Left ventricle myocardium inferior (tissue), 1 donor: ENCODE measurements around the gene CPD. TPM values are rescaled to one million over a fixed set of nuclear protein-coding genes. Genes with fewer than 3 reads are reported as not detected.
A peak's percentile ranks its signal among the peaks of the same experiment; 100 is the strongest.

ENCODE experiments used
- DNase-seq: peaks from one replicate; pipeline ENCODE4 v3.0.0-alpha.2; 2020
- H3K27ac ChIP-seq: fragments of 200-600 bp; replicated peaks from 2 replicates; pipeline ENCODE4 v1.8.0; 2021
- H3K27me3 ChIP-seq: fragments of 200-600 bp; 2 replicates; pipeline ENCODE4 v1.8.0; 2021; ENCODE audit warnings: low read depth
- H3K36me3 ChIP-seq: fragments of 200-600 bp; 2 replicates; pipeline ENCODE4 v1.8.0; 2021
- H3K4me1 ChIP-seq: fragments of 200-600 bp; 2 replicates; pipeline ENCODE4 v1.8.0; 2021
- H3K4me3 ChIP-seq: fragments of 200-600 bp; 2 replicates; pipeline ENCODE4 v1.8.0; 2021; ENCODE audit warnings: mild to moderate bottlenecking, moderate library complexity
- H3K9me3 ChIP-seq: fragments of 200-600 bp; replicated peaks from 2 replicates; pipeline ENCODE4 v1.8.0; 2021
- intact Hi-C: fragments of 100-400 bp; cut with micrococcal nuclease; formaldehyde crosslinking; loops from one replicate; pipeline ENCODE4 v1.11.0; 2022
- total RNA-seq: library from RNA; stranded (reverse); fragmentation: NEBNext Ultra II Directional; extraction: Animal tissue kit (Norgen Biotek cat#: 25700); gene quantifications from one replicate; pipeline ENCODE4 v1.2.1, GENCODE V29; 2021
- TF ChIP-seq, protein P1 (sequence below): fragments of 200-600 bp; IDR thresholded peaks from 2 replicates; pipeline ENCODE4 v1.8.0; 2021; ENCODE audit warnings: antibody characterized with exemption, mild to moderate bottlenecking, borderline replicate concordance
- donor health status: DM: no; HTN: yes; CAD: no; lungs with severe emphysema.

The CPD gene
- total RNA-seq, 1 donor from 2014 or later = 19.3 TPM

DNA sequence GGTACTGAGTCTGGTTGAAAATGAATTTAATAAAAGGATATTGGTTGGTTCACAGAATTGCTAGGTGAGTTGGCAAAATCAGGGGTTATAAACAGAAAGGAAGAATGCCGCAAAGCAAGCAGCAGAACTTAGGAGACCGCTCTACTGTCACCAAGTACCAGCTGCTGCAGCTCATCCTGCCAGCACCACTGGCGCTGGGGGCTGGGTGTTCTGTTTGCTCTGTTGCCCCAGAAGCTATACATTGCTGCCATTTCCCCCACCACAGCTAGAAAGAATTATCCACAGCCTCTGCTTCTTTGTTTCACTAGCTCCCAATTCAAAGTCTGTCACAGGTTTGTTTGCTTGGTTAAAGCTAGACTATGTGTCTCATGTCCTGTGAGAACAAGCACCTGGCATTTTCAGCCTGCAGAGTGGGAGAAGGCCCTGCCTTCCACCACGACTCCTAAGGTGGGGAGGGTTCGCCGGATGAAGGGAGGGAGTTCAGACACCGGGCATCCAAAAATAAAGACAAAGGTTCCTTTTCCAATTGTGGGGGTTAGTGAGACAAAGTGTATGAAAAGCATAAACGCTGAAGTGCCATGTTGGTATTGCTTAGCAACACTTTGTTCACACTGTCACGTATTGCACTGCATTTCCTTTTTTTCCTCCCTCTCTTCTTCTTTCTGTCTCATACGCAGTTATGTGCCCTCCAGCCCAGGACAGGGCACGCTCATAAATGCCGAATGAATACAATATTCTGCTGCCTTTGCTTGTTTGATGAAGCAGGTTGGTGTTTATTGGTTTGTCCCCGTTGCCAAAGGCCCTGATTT, 9.6 kb upstream of the CPD start:
- H3K27ac ChIP-seq = no peak overlapping the region
- TF ChIP-seq, protein P1, sequence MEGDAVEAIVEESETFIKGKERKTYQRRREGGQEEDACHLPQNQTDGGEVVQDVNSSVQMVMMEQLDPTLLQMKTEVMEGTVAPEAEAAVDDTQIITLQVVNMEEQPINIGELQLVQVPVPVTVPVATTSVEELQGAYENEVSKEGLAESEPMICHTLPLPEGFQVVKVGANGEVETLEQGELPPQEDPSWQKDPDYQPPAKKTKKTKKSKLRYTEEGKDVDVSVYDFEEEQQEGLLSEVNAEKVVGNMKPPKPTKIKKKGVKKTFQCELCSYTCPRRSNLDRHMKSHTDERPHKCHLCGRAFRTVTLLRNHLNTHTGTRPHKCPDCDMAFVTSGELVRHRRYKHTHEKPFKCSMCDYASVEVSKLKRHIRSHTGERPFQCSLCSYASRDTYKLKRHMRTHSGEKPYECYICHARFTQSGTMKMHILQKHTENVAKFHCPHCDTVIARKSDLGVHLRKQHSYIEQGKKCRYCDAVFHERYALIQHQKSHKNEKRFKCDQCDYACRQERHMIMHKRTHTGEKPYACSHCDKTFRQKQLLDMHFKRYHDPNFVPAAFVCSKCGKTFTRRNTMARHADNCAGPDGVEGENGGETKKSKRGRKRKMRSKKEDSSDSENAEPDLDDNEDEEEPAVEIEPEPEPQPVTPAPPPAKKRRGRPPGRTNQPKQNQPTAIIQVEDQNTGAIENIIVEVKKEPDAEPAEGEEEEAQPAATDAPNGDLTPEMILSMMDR = no peak

DNA sequence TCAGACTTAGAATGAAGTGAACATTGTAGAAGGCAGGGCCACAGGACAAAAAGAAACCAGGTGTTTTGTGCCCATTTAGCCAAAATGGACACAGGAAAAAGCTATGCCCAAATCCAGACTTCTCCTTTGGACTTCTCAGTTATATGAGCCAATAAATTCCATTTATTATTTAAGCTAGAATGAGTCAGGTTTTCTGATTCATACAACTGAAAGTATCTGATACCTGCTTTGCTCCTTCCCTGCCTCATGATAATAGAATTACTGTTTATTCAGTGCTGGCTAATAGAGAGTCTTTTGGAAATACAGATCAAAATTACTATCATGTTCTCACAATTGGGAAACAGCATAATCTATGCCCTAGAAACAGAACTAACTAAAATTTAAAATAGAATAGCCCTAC, 8.7 kb upstream of the CPD start:
- TF ChIP-seq, protein P1 = no peak
- H3K36me3 ChIP-seq = no peaks in the 10 kb centered on the region
- no peak overlapping the region for H3K27ac ChIP-seq
- intact Hi-C loops = no loop called here
- no peaks in the 10 kb centered on the region for H3K27me3 ChIP-seq
- no peak overlapping the region for H3K4me3 ChIP-seq
- H3K4me1 ChIP-seq = no peaks in the 10 kb centered on the region
- no peaks in the 10 kb centered on the region for H3K9me3 ChIP-seq
- no peak for DNase-seq

More for the DNA sequence above, 9.6 kb upstream of the CPD start:
- Histone ChIP-seq H3K36me3 (no peaks in the 10 kb centered on the region), H3K27me3 (no peaks in the 10 kb centered on the region), H3K4me3 (no peak overlapping the region), H3K4me1 (no peaks in the 10 kb centered on the region), H3K9me3 (no peaks in the 10 kb centered on the region)
- intact Hi-C loops = no loop called here
- DNase-seq = no peak

DNA sequence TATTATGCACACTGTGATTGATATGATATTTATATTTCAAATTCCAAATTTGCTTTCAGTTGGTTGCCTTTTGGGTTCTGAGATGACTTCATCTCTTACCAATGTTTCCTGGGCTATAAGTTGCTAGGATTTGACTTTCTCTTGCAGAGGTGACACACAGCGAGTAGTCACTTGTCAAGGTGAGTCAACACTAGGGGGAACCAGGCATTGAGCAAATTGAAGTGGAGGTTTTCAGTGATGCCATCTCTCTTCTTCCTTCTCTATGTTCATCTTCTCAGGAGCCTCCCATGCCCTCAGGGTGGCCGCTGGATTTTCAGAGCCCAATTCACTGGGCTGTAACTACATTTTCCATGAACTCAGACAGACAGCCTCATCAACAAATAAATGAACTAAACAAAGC, 6.0 kb upstream of the CPD start:
- intact Hi-C loops = no loop called here
- no peaks in the 10 kb centered on the region for H3K9me3 ChIP-seq
- H3K27ac ChIP-seq = no peak overlapping the region
- no peaks in the 10 kb centered on the region for H3K27me3 ChIP-seq
- no peak overlapping the region for H3K4me3 ChIP-seq
- no peaks in the 10 kb centered on the region for H3K36me3 ChIP-seq
- no peak for DNase-seq
- TF ChIP-seq, protein P1 = no peak
- H3K4me1 ChIP-seq = peaks cover 13% of the 10 kb centered on the region

DNA sequence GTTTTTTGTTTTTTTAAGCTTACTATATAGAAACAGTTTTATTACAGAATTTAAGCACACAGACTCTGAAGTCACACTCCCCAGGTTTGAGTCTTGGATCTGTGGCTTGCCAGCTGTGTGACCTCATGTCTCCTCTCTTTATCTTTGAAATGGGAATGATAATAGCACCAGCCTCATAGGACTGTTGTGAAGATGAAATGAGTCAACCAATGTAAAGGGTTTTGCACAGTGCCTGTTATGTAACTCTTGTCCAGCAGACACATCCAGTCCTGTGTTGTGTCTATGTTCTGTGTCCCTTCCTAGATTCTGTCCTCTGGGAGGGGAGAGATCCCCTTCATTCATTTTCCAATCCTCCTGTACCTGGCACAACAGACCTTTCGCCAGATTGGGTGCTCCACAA, 3.1 kb upstream of the CPD start:
- no peak overlapping the region for H3K4me3 ChIP-seq
- intact Hi-C loops = no loop called here
- no peaks in the 10 kb centered on the region for H3K36me3 ChIP-seq

DNA sequence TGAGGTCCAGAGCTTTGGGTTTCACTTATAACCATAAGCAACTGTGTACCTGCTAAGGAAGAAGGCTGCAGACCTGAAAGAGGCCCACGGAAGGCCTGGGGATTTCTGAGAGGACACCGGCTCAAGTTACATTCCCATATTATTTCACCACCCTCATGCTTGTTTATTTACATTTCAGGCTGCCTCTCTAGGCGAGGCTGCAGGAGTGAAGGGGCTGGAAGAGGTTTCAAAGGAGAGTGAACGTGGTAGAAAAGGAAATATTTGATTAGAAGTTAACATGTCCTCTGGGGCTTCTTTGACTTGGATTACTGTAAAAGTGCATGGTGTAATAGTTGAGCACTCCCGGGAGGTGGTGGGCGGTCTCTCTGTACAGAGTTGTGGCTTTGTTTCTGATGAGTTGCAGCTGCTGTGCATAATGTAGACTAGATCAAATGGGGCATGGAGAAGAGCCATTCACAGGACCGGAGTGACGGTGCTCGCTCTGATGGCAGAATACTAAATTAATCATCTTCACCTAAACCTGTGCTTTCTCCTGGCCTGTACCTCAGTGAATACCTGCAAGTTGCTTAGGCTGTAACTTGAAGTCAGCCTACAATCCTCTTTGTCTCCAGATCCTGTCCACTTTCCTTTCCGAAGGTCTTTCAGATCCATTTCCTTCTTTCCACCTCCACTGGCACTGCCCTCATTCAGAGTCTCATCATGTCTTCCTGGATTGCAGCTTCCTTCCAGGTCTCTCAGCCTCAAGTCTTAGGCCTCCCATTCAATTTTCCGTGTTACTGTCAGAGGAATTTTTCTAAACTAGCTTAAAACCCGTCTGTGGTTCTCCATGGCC, 1.9 kb upstream of the CPD start:
- no peaks in the 10 kb centered on the region for H3K9me3 ChIP-seq
- no peak overlapping the region for H3K27ac ChIP-seq
- intact Hi-C loops = no loop called here
- DNase-seq = peak; percentile 49
- H3K27me3 ChIP-seq = no peaks in the 10 kb centered on the region
- H3K4me3 ChIP-seq = no peak overlapping the region
- peaks cover 51% of the 10 kb centered on the region for H3K4me1 ChIP-seq
- no peaks in the 10 kb centered on the region for H3K36me3 ChIP-seq
- TF ChIP-seq, protein P1 = no peak

More for the DNA sequence above, 3.1 kb upstream of the CPD start:
- Histone ChIP-seq H3K27ac (no peak overlapping the region), H3K9me3 (no peaks in the 10 kb centered on the region), H3K27me3 (no peaks in the 10 kb centered on the region), H3K4me1 (peaks cover 39% of the 10 kb centered on the region)
- TF ChIP-seq, protein P1 = no peak
- no peak for DNase-seq
